GM18867 (cell line): ENCODE measurements around the gene DMKN.
A peak's percentile ranks its signal among the peaks of the same experiment; 100 is the strongest.
"Not testable (repeated sequence)": the region's sequence is repeated elsewhere in the genome, so short reads cannot be mapped to it uniquely, and the experiment has no call there.

ENCODE experiments used
- ATAC-seq: cut with Tn5 transposase; IDR thresholded peaks from one replicate; pipeline ENCODE4 v1.9.1; 2021; ENCODE audit warnings: mild to moderate bottlenecking, moderate library complexity; ENCODE audit not compliant: unreplicated experiment

The DMKN gene

GRCh38 chr19:35501684-35502083 lies 11.8 kb downstream of the DMKN start:
- no peak for ATAC-seq

GRCh38 chr19:35500611-35501010 lies 12.8 kb downstream of the DMKN start:
- no peak for ATAC-seq

- ATAC-seq: no peak
These were observed 14.4 kb downstream of the DMKN start for GRCh38 chr19:35498984-35499527.

GRCh38 chr19:35498220-35498619 lies 15.2 kb downstream of the DMKN start:
- ATAC-seq: no peak

- no peak for ATAC-seq
These were observed 16.0 kb downstream of the DMKN start for GRCh38 chr19:35497406-35497805.

- peak; percentile 46 for ATAC-seq
These were observed 18.1 kb downstream of the DMKN start for GRCh38 chr19:35495107-35496064.

- no peak for ATAC-seq
These were observed 19.5 kb downstream of the DMKN start for GRCh38 chr19:35493971-35494370.

GRCh38 chr19:35491836-35492360 lies 21.6 kb downstream of the DMKN start:
- ATAC-seq: no peak

- no peak for ATAC-seq
These were observed 23.1 kb downstream of the DMKN start, which contains the start of gene KRTDAP for GRCh38 chr19:35490364-35490763. Gene KRTDAP (minus strand): TSS chr19:35490464. CDS start chr19:35490442, 22 bp downstream.

- no peak for ATAC-seq
These were observed 24.8 kb downstream of the DMKN start for GRCh38 chr19:35488677-35489076.

GRCh38 chr19:35487656-35488182 lies 25.7 kb downstream of the DMKN start:
- ATAC-seq: no peak

GRCh38 chr19:35486268-35486708 lies 27.2 kb downstream of the DMKN start:
- no peak for ATAC-seq

GRCh38 chr19:35484252-35485036 lies 29.0 kb downstream of the DMKN start:
- peak; percentile 73 for ATAC-seq

- ATAC-seq: no peak
These were observed 30.4 kb downstream of the DMKN start for GRCh38 chr19:35483089-35483488.

GRCh38 chr19:35478794-35479677 lies 34.4 kb downstream of the DMKN start:
- ATAC-seq: no peak

- no peak for ATAC-seq
These were observed 37.3 kb downstream of the DMKN start for GRCh38 chr19:35476149-35476548.

- ATAC-seq: not testable (repeated sequence)
These were observed 38.9 kb downstream of the DMKN start for GRCh38 chr19:35474594-35474993.

- ATAC-seq: no peak
These were observed 39.3 kb downstream of the DMKN start for GRCh38 chr19:35474104-35474503.

GRCh38 chr19:35471946-35472345 lies 41.5 kb downstream of the DMKN start:
- no peak for ATAC-seq

- not testable (repeated sequence) for ATAC-seq
These were observed 42.4 kb downstream of the DMKN start for GRCh38 chr19:35471075-35471474.
